Measurements from ENCODE around the gene GH1. TPM values are rescaled to one million over a fixed set of nuclear protein-coding genes. Genes with fewer than 3 reads are reported as not detected.

Gene GH1
- total RNA-seq, 1 donor from 2014 or later = not detected

DNA sequence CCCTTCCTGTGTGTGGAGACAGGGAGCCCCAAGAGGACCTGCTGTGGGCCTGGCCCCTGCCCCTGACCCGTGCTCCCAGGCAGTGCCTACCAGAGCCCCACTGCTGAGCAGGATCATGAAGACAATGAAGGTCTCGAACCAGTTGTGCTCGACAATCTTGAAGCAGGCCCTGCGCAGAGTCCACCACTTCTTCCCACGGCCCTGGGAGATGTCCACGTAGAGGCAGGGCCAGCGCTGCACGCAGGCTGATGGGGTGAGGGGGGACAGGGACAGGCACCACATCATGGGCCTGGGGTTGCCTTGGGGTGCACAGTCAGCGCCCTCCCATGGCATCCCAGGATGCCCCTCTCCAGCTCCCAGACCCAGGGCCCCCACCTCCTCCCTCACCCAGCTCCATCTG lies 29.9 kb upstream of the GH1 start:
- H3K9me3 Mint-ChIP-seq (ENCODE audit: unreplicated experiment) = peaks cover 3% of the 10 kb centered on the region
- no peaks in the 10 kb centered on the region for H3K36me3 Mint-ChIP-seq (ENCODE audit: unreplicated experiment)
- TF ChIP-seq, protein P1, sequence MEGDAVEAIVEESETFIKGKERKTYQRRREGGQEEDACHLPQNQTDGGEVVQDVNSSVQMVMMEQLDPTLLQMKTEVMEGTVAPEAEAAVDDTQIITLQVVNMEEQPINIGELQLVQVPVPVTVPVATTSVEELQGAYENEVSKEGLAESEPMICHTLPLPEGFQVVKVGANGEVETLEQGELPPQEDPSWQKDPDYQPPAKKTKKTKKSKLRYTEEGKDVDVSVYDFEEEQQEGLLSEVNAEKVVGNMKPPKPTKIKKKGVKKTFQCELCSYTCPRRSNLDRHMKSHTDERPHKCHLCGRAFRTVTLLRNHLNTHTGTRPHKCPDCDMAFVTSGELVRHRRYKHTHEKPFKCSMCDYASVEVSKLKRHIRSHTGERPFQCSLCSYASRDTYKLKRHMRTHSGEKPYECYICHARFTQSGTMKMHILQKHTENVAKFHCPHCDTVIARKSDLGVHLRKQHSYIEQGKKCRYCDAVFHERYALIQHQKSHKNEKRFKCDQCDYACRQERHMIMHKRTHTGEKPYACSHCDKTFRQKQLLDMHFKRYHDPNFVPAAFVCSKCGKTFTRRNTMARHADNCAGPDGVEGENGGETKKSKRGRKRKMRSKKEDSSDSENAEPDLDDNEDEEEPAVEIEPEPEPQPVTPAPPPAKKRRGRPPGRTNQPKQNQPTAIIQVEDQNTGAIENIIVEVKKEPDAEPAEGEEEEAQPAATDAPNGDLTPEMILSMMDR (IDR thresholded peaks at IDR 0.05; ENCODE audit: partially characterized antibody, unreplicated experiment) = no peak
- H3K27ac Mint-ChIP-seq (ENCODE audit: unreplicated experiment) = no peak overlapping the region
- no peak for DNase-seq
- peaks cover 8% of the 10 kb centered on the region for H3K27me3 Mint-ChIP-seq (ENCODE audit: unreplicated experiment)
- H3K4me3 Mint-ChIP-seq (ENCODE audit: unreplicated experiment) = no peak overlapping the region
- H3K4me1 Mint-ChIP-seq (ENCODE audit: low read depth, unreplicated experiment) = peaks cover 3% of the 10 kb centered on the region

DNA sequence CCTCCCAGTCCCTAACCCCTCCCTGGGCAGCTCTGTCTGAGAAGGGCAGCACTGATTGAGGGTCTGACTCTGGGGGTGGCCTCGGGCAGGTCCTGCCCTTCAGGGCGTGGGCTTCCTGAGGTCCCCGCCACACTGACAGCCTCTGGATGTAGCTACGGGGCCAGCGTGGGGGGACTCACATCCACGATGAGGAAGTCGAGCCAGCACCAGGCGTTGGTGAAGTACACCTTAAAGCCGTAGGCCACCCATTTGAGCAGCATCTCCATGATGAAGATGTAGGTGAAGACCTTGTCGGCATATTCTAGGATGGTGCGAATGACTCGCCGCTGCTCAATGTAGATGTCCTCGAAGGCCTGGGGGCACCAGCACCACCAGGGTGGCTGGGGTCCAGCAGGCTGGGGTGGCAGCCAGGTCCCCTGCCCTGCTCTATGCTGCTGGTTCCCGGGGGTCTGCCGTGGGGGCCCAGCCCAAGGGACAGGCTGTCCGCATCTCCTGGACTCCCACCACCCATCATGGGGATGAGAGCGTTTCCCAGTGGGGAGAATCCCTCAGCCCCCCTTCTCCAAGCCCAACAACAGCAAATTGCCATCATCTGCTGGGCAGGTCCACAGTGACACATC lies 29.2 kb upstream of the GH1 start:
- DNase-seq = no peak
- no peak overlapping the region for H3K27ac Mint-ChIP-seq (ENCODE audit: unreplicated experiment)
- no peak overlapping the region for H3K4me3 Mint-ChIP-seq (ENCODE audit: unreplicated experiment)
- TF ChIP-seq, protein P1 (IDR thresholded peaks at IDR 0.05; ENCODE audit: partially characterized antibody, unreplicated experiment) = no peak
- H3K36me3 Mint-ChIP-seq (ENCODE audit: unreplicated experiment) = no peaks in the 10 kb centered on the region
- H3K4me1 Mint-ChIP-seq (ENCODE audit: low read depth, unreplicated experiment) = peaks cover 3% of the 10 kb centered on the region
- peaks cover 8% of the 10 kb centered on the region for H3K27me3 Mint-ChIP-seq (ENCODE audit: unreplicated experiment)
- H3K9me3 Mint-ChIP-seq (ENCODE audit: unreplicated experiment) = peaks cover 5% of the 10 kb centered on the region

DNA sequence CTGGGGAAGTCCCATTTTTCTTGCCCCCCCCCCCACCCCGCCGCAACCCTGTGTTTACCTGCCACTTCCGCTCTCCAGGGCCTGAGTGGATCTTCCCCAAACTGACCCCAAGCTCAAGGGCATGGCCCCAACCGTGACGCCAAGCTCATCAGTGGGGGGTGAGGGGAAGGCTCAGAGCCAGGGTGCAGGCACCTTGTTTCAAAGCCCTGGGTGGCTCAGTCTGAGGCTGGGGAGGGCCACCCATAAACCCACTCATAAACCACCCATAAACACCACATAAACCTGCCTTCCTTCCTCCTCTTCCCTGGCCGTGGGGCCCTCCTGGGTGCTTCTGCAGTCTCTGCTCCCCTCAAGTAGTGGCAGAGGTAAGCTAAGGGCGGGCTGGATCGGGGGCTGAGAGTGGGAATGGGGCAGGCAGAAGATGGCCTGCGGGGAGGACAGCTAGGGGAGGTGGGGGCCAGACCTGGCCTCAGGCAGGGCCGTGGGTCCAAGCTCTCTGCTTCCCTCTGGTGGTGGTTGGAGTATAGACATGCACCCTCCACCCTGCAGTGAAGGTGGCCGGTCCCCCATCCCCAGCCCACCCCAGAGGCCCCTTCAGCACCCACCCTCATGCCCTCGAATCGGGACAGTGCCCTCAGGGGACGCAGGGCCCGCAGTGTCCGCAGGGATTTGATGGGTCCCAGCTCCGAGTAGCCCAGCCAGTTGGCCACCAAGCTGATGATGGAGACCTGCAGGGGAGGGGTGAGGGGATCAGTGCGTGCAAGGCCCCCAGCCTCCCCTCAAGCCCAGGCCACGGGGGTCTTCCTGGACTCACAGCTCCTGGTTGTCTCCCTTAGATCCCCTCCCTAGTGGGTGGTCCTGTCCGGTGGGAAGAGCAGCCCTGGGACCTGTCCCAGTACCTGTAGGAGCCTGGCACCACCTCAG lies 28.1 kb upstream of the GH1 start:
- peaks cover 8% of the 10 kb centered on the region for H3K27me3 Mint-ChIP-seq (ENCODE audit: unreplicated experiment)
- TF ChIP-seq, protein P1 (IDR thresholded peaks at IDR 0.05; ENCODE audit: partially characterized antibody, unreplicated experiment) = peak; percentile 88
- peak; percentile 70 for DNase-seq
- peaks cover 5% of the 10 kb centered on the region for H3K9me3 Mint-ChIP-seq (ENCODE audit: unreplicated experiment)
- peaks cover 3% of the 10 kb centered on the region for H3K4me1 Mint-ChIP-seq (ENCODE audit: low read depth, unreplicated experiment)
- no peak overlapping the region for H3K27ac Mint-ChIP-seq (ENCODE audit: unreplicated experiment)
- H3K36me3 Mint-ChIP-seq (ENCODE audit: unreplicated experiment) = no peaks in the 10 kb centered on the region
- no peak overlapping the region for H3K4me3 Mint-ChIP-seq (ENCODE audit: unreplicated experiment)

DNA sequence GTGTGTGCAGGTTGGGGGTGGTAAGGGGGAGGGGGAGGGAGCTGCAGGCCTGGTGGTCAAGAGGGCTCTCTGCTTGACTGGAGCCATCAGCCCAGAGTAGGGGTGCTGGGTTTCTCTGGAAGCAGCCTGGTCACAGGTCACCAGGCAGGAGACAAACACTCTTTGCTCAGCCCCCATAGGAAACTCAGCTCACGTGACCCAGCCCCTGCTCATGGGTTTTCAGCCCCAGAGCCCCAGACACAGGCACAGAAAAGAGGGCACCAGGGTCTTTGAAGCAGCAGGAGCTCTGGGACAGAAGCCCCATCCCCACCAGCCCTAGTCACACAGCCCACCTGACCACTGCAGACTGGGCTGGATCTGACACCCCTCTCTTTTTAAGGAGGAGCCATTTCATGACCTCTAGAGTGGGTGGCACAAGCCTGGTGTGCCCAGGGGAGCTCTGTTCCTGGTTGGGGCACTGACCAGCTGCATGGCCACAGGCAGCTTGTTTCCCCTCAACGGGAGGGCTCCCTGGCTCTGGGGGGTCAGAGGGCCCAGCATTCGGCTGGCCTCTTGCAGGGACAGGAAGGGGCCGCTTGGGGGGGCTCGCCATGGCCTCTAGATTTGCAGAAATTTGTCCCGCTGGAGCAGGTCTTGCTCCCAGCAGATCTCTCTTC lies 27.3 kb upstream of the GH1 start:
- peaks cover 5% of the 10 kb centered on the region for H3K9me3 Mint-ChIP-seq (ENCODE audit: unreplicated experiment)
- H3K36me3 Mint-ChIP-seq (ENCODE audit: unreplicated experiment) = no peaks in the 10 kb centered on the region
- DNase-seq = no peak
- TF ChIP-seq, protein P1 (IDR thresholded peaks at IDR 0.05; ENCODE audit: partially characterized antibody, unreplicated experiment) = no peak
- H3K4me3 Mint-ChIP-seq (ENCODE audit: unreplicated experiment) = no peak overlapping the region
- H3K27me3 Mint-ChIP-seq (ENCODE audit: unreplicated experiment) = peaks cover 8% of the 10 kb centered on the region
- H3K4me1 Mint-ChIP-seq (ENCODE audit: low read depth, unreplicated experiment) = peaks cover 3% of the 10 kb centered on the region
- H3K27ac Mint-ChIP-seq (ENCODE audit: unreplicated experiment) = no peak overlapping the region

Data from glutamatergic neuron (in vitro differentiated cells).